Right atrium auricular region (tissue), 2 donors: ENCODE data around the gene GALNT10. TPM values are rescaled to one million over a fixed set of nuclear protein-coding genes. Genes with fewer than 3 reads are reported as not detected.

Experiments used
- DNase-seq: peaks from one replicate; pipeline ENCODE4 v3.0.0-alpha.2; 2019; ENCODE audit warnings: low spot score
- H3K27ac ChIP-seq, 2 donors: fragments of 200-600 bp; sonication (generic); 1 replicate in 1 of 2; 2 replicates in 1 of 2; pipeline ENCODE4 v1.5.1; 2016 to 2019
- H3K27me3 ChIP-seq, 2 donors: fragments of 200-600 bp; sonication (generic); one replicate each; pipeline versions ENCODE4 v1.5.1 to v1.6.0; 2017 to 2019
- H3K36me3 ChIP-seq: fragments of 200-600 bp; sonication (generic); one replicate; pipeline ENCODE4 v1.5.1; 2016
- H3K4me1 ChIP-seq, 2 donors: fragments of 200-600 bp; sonication (generic); one replicate each; pipeline versions ENCODE4 v1.5.1 to v1.6.0; 2017 to 2019
- H3K4me3 ChIP-seq, 2 donors: fragments of 200-600 bp; sonication (generic); 1 replicate in 1 of 2; 2 replicates in 1 of 2; pipeline ENCODE4 v1.5.1; 2017 to 2019; ENCODE audit warnings: mild to moderate bottlenecking in 1 of 2, moderate library complexity in 1 of 2
- H3K9me3 ChIP-seq, 2 donors: fragments of 200-600 bp; sonication (generic); one replicate each; pipeline ENCODE4 v1.5.1; 2019
- CTCF ChIP-seq, 2 donors: fragments of 200-600 bp; sonication (generic); IDR thresholded peaks; one replicate each; pipeline ENCODE4 v1.5.1; 2019; ENCODE audit warnings: antibody characterized with exemption in 2 of 2
- total RNA-seq, 2 donors: library from RNA; depleted of rRNA; stranded (reverse); fragments of >200 nt; gene quantifications; one replicate each; pipeline ENCODE4 v1.1.0, GENCODE V29; 2016

The GALNT10 gene
- total RNA-seq, 2 donors from 2014 or later, result 13.2 to 18.4 TPM

GRCh38 chr5:154430961-154431630 is 240.6 kb downstream of the GALNT10 start:
- no peaks in the 10 kb centered on the region for H3K9me3 ChIP-seq
- no peak for TF ChIP-seq CTCF (IDR thresholded peaks at IDR 0.05)
- peaks cover 7% of the 10 kb centered on the region for H3K36me3 ChIP-seq
- no peaks in the 10 kb centered on the region for H3K4me1 ChIP-seq
- H3K27ac ChIP-seq, result no peak overlapping the region
- no peak overlapping the region for H3K4me3 ChIP-seq
- no peak for DNase-seq
- no peaks in the 10 kb centered on the region for H3K27me3 ChIP-seq

- Histone ChIP-seq H3K4me3 (no peak overlapping the region), H3K27ac (no peak overlapping the region), H3K36me3 (peaks cover 7% of the 10 kb centered on the region), H3K4me1 (no peaks in the 10 kb centered on the region), H3K27me3 (no peaks in the 10 kb centered on the region), H3K9me3 (no peaks in the 10 kb centered on the region)
- no peak for TF ChIP-seq CTCF (IDR thresholded peaks at IDR 0.05)
- no peak for DNase-seq
Observed at GRCh38 chr5:154435226-154435625, 244.7 kb downstream of the GALNT10 start.

GRCh38 chr5:154437281-154437965 is 246.9 kb downstream of the GALNT10 start:
- H3K4me3 ChIP-seq, result no peak overlapping the region
- DNase-seq, result no peak
- no peaks in the 10 kb centered on the region for H3K4me1 ChIP-seq
- no peak for TF ChIP-seq CTCF (IDR thresholded peaks at IDR 0.05)
- peaks cover 7% of the 10 kb centered on the region for H3K36me3 ChIP-seq
- H3K9me3 ChIP-seq, result no peaks in the 10 kb centered on the region
- H3K27me3 ChIP-seq, result no peaks in the 10 kb centered on the region
- H3K27ac ChIP-seq, result no peak overlapping the region

- Histone ChIP-seq H3K27ac (no peak overlapping the region), H3K4me3 (no peak overlapping the region), H3K36me3 (peaks cover 5% of the 10 kb centered on the region), H3K27me3 (no peaks in the 10 kb centered on the region), H3K9me3 (no peaks in the 10 kb centered on the region), H3K4me1 (peaks cover 0 to 9% of the 10 kb centered on the region in 2 donors)
- no peak for TF ChIP-seq CTCF (IDR thresholded peaks at IDR 0.05)
- DNase-seq, result no peak
Observed at GRCh38 chr5:154440540-154440939, 250.0 kb downstream of the GALNT10 start.

GRCh38 chr5:154442801-154443200 is 252.3 kb downstream of the GALNT10 start:
- Histone ChIP-seq H3K4me3 (no peak overlapping the region), H3K27ac (no peak overlapping the region), H3K4me1 (peaks cover 0 to 19% of the 10 kb centered on the region in 2 donors), H3K36me3 (no peaks in the 10 kb centered on the region), H3K27me3 (no peaks in the 10 kb centered on the region), H3K9me3 (no peaks in the 10 kb centered on the region)
- no peak for DNase-seq
- no peak for TF ChIP-seq CTCF (IDR thresholded peaks at IDR 0.05)
